ENCODE data around the gene GPR87. TPM values are rescaled to one million over a fixed set of nuclear protein-coding genes. Genes with fewer than 3 reads are reported as not detected.

Gene GPR87
- total and polyA plus RNA-seq, 2 of the 4 experiments (the other 2 are of a cell fraction): 0.26 to 0.36 TPM

DNA sequence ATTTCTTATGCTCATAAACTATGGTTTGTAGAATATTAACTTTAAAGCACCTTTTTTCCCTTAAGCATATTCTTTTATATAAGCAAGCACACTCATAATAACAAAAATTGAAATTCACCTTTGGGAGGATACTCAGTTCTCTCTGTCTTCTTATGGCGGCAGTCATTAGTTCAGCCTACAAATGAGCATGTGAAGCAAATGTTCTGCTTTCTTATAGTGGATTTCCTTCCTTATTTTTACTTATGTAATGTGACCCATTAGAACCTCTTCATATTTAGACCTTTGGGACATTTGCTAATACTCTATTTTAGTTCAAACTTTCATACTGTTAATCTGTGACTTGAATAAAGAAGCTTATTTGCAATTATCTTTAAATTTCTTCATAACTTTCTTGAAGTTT is 12.7 kb upstream of the GPR87 start, which contains the start of gene P2RY13:
TSS of gene P2RY13 (minus strand) at position 187 of the 400 bp plus-strand sequence. CDS start at position 166, 21 bp downstream.
- ATAC-seq (ENCODE audit: low read depth) (no peak), DNase-seq (no peak)
- no peak within 1 kb of the TSS for H3K4me3 ChIP-seq (ENCODE audit: insufficient read depth, low read depth, low read length)
- POLR2A ChIA-PET (ENCODE audit: unreplicated experiment): no interaction called here
- no peaks in the 10 kb centered on the region for H4K20me1 ChIP-seq (ENCODE audit: insufficient read depth, low read length)
- no peak within 1 kb of the TSS for H2AFZ ChIP-seq (replicated peaks; ENCODE audit: low read length, poor library complexity)
- no peak within 1 kb of the TSS for H3K4ac ChIP-seq (ENCODE audit: low read depth, low read length)
- no peak within 1 kb of the TSS for H3K14ac ChIP-seq (replicated peaks; ENCODE audit: low read depth, low read length)
- no TSS peak for BruUV-seq (replicated peaks)
- peaks cover 2% of the 10 kb centered on the region; the same call in 1 of the 2 replicates for H3K4me1 ChIP-seq (ENCODE audit: control insufficient read depth, insufficient read depth, low read length)
- intact Hi-C loops (cut with micrococcal nuclease): no loop called here
- WGBS, 2 experiments (ENCODE audit: extremely low coverage in 2 of 2, insufficient read length in 1 of 2): no CpG with 5 or more reads among the region's 1 CpG
- no peak within 1 kb of the TSS for H4K91ac ChIP-seq (ENCODE audit: insufficient read depth, low read depth, low read length)
- H3K4me2 ChIP-seq (ENCODE audit: low read depth, low read length): no peak within 1 kb of the TSS
- H2BK5ac ChIP-seq (ENCODE audit: low read depth, low read length, poor library complexity, severe bottlenecking): no peak within 1 kb of the TSS
- no peaks in the 10 kb centered on the region for H3K27me3 ChIP-seq (ENCODE audit: control insufficient read depth, insufficient read depth, low read length)
- H2AK9ac ChIP-seq (replicated peaks; ENCODE audit: low read depth, low read length, poor library complexity): no peak within 1 kb of the TSS
- no peaks in the 10 kb centered on the region for H3K79me1 ChIP-seq (ENCODE audit: low read depth in 1 of 2, low read length in 2 of 2)
- in situ Hi-C loops (cut with MboI; ENCODE audit: low sequenced_read_pairs): no loop called here
- dilution Hi-C loops (cut with HindIII; ENCODE audit: low sequenced_read_pairs, unreplicated experiment): no loop called here
- H2BK15ac ChIP-seq (ENCODE audit: low read depth, low read length): no peak within 1 kb of the TSS
- no peaks in the 10 kb centered on the region for H3K36me3 ChIP-seq (ENCODE audit: control insufficient read depth, insufficient read depth, low read length)
- H3K56ac ChIP-seq (ENCODE audit: extremely low read depth, insufficient read depth, low read length): no peak within 1 kb of the TSS
- no peak for TF ChIP-seq CEBPB (IDR thresholded peaks at IDR 0.05; ENCODE audit: low read depth, low read length)
- no peak for TF ChIP-seq CTCF (conservative IDR thresholded peaks at IDR 0.05; ENCODE audit: low read depth, low read length)
- no peak for TF ChIP-seq BHLHE40 (IDR thresholded peaks at IDR 0.05; ENCODE audit: low read depth, low read length)
- TF ChIP-seq FOS (IDR thresholded peaks at IDR 0.05; ENCODE audit: low read depth, low read length): no peak
- no peak for TF ChIP-seq CHD1 (IDR thresholded peaks at IDR 0.05; ENCODE audit: low read depth, low read length)
- TF ChIP-seq, protein P1, sequence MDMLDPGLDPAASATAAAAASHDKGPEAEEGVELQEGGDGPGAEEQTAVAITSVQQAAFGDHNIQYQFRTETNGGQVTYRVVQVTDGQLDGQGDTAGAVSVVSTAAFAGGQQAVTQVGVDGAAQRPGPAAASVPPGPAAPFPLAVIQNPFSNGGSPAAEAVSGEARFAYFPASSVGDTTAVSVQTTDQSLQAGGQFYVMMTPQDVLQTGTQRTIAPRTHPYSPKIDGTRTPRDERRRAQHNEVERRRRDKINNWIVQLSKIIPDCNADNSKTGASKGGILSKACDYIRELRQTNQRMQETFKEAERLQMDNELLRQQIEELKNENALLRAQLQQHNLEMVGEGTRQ (IDR thresholded peaks at IDR 0.05; ENCODE audit: low read depth, low read length): no peak
- no peak for TF ChIP-seq MAFK (IDR thresholded peaks at IDR 0.05; ENCODE audit: low read depth, low read length)
- TF ChIP-seq MAZ (IDR thresholded peaks at IDR 0.05; ENCODE audit: borderline replicate concordance, low read depth, low read length): no peak
- no peak for TF ChIP-seq RAD21 (IDR thresholded peaks at IDR 0.05; ENCODE audit: low read length)
- no peak for TF ChIP-seq RFX5 (IDR thresholded peaks at IDR 0.05; ENCODE audit: low read depth, low read length)
- TF ChIP-seq SMC3 (IDR thresholded peaks at IDR 0.05; ENCODE audit: low read depth, low read length): no peak
- TF ChIP-seq, protein P2, sequence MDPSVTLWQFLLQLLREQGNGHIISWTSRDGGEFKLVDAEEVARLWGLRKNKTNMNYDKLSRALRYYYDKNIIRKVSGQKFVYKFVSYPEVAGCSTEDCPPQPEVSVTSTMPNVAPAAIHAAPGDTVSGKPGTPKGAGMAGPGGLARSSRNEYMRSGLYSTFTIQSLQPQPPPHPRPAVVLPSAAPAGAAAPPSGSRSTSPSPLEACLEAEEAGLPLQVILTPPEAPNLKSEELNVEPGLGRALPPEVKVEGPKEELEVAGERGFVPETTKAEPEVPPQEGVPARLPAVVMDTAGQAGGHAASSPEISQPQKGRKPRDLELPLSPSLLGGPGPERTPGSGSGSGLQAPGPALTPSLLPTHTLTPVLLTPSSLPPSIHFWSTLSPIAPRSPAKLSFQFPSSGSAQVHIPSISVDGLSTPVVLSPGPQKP (IDR thresholded peaks at IDR 0.05; ENCODE audit: borderline replicate concordance, low read depth, low read length): no peak
- no peak for TF ChIP-seq POLR2A (IDR thresholded peaks at IDR 0.05; ENCODE audit: low read depth, low read length)
- TF ChIP-seq MXI1 (IDR thresholded peaks at IDR 0.05; ENCODE audit: borderline replicate concordance, low read depth, low read length): no peak
- no peak for TF ChIP-seq NFE2L2 (IDR thresholded peaks at IDR 0.05; ENCODE audit: low read depth, low read length)
- no peak for TF ChIP-seq RCOR1 (IDR thresholded peaks at IDR 0.05; ENCODE audit: insufficient replicate concordance, low read length)
- no peak within 1 kb of the TSS for H2BK120ac ChIP-seq (ENCODE audit: low read depth, low read length)
- no peak within 1 kb of the TSS for H4K8ac ChIP-seq (ENCODE audit: low read depth in 2 of 2, low read length in 2 of 2)
- no peak within 1 kb of the TSS for H3K23ac ChIP-seq (ENCODE audit: low read depth, low read length)
- no peak within 1 kb of the TSS for H4K5ac ChIP-seq (ENCODE audit: low read depth, low read length)
- no peak within 1 kb of the TSS for H2AK5ac ChIP-seq (ENCODE audit: low read depth, low read length)
- peak within 1 kb of the TSS; percentile 29; the same call in 1 of the 2 replicates for H2BK20ac ChIP-seq (ENCODE audit: low read depth, low read length)
- H3K9me3 ChIP-seq (ENCODE audit: control insufficient read depth, insufficient read depth, low read length): no peaks in the 10 kb centered on the region
- H3K18ac ChIP-seq (ENCODE audit: low read depth, low read length): no peak within 1 kb of the TSS
- H3K9me1 ChIP-seq (ENCODE audit: insufficient read depth, low read length): no peaks in the 10 kb centered on the region
- no peak within 1 kb of the TSS for H3K9ac ChIP-seq (ENCODE audit: low read depth, low read length)
- CTCF ChIA-PET: no interaction called here
- H3K27ac ChIP-seq (ENCODE audit: insufficient read depth, low read length): no peak within 1 kb of the TSS

Measured in IMR-90 (cell line).